GM12872 (cell line): ENCODE measurements around the gene PLEKHN1.

ENCODE experiments used
- CTCF ChIP-seq: IDR thresholded peaks from 3 replicates; pipeline ENCODE4 v1.5.1; 2011; ENCODE audit warnings: low read depth, mild to moderate bottlenecking, low read length, moderate library complexity; ENCODE audit not compliant: insufficient read depth

PLEKHN1 gene

DNA sequence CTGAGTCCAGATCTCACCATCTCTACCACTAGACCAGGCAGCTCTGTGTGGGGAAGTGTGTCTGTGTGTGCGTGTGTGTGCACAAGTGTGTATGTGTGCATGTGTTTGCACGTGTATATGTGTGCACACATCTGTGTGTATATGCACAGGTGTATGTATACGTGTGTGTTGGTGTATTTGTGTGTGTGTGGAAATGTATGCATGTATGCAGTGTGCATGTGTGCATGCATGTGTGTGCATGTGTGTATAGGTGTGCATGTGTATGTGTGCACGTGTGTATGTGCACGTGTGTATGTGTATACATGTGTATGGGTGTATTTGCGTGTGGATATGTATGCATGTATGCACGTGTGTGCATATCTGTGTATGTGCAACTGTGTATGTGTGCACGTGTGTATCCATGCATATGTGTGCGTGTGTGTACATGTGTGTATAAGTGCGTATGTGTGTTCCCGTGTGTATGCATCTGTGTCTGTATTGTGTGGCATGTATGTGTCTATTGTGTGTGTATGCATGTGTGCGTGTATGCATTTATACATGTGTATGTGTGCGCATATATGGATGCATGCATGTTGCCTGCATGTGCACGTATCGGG, 3.1 kb downstream of the PLEKHN1 start:
- no peak for TF ChIP-seq CTCF

DNA sequence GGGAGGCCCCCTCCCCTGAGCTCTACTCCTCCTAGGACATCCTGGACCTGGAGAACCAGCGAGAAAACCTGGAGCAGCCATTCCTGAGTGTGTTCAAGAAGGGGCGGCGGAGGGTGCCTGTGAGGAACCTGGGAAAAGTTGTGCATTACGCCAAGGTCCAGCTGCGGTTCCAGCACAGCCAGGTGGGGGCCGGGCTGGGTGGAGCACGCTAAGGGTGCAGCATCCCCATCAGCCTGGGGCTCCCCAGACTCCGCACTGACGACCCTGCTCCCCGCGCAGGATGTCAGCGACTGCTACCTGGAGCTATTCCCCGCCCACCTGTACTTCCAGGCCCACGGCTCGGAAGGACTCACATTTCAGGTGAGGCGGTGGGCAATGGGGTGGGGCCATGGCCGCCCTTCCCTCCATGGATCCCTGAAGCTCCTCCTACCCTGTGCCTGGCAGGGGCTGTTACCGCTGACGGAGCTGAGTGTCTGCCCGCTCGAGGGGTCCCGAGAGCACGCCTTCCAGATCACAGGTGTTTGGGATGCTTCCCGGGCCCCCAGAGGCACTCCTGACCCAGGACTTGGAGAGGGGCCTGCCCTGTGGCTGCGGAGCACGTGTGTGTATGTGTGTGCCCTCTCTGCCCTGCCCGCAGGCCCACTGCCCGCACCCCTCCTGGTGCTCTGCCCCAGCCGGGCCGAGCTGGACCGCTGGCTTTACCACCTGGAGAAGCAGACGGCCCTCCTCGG, 4.1 kb downstream of the PLEKHN1 start:
- TF ChIP-seq CTCF: no peak

- no peak for TF ChIP-seq CTCF
These were observed 4.9 kb downstream of the PLEKHN1 start for GRCh38 chr1:970973-971730.

GRCh38 chr1:971751-972506, 5.6 kb downstream of the PLEKHN1 start:
- no peak for TF ChIP-seq CTCF

DNA sequence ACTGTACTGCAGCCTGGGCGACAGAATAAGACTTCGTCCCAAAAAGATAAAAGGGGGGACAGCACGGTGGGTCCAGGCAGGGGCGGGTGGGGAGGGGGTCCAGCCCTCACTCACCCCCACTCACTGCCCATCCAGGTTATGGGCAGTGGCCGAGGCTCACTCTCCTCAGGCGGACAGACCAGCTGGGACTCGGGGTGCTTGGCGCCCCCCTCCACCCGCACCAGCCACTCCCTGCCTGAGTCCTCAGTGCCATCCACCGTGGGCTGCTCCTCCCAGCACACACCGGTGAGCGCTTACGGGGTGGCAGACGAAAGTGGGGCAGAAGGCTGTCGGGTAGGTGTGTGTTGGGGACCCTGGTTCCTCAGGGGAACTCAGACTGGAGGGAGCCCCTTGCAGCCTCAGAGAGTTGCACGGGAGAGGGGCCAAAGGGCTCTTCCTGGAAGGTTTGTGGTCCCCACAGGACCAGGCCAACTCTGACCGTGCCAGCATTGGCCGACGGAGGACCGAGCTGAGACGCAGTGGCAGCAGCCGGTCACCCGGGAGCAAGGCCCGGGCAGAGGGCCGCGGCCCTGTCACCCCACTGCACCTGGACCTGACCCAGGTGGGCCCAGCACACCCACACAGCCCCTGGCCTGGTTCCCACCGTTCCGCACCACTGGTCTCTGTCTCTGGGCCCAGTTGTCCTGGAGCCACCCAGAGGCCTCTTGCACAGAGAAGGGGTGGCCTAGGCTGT, 6.6 kb downstream of the PLEKHN1 start:
- TF ChIP-seq CTCF: no peak

DNA sequence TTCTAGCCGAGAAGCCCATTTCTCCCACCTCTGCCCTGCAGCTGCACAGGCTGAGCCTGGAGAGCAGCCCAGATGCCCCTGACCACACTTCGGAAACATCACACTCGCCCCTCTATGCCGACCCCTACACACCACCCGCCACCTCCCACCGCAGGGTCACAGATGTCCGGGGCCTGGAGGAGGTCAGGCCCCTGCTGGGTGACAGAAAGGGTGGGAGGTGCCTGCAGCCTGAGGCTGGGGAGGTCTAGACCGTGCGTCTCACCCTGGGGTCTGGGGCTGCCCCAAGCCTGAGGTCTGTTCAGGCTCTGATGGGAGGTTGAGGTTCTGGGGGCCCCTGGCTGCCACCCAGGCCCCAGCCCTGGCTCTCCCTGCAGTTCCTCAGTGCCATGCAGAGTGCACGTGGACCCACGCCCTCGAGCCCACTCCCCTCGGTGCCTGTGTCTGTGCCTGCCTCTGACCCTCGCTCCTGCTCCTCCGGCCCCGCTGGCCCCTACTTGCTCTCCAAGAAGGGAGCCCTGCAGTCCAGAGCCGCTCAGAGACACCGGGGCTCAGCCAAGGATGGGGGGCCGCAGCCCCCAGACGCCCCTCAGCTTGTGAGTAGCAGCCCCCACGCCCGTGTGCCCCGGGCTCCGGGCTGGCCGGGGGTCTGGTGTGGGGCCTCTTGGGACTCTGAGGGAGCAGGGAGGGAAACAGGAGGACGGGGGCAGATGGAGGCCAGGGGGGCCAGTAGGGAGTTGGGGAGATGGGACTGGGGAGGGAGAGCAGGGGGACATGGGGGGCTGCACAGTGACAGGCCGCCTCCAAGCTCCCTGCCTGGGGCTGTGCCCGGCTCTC, 7.4 kb downstream of the PLEKHN1 start:
- no peak for TF ChIP-seq CTCF
